GM19455 (cell line): Measurements from ENCODE around the gene CENPP.

Experiments used
- ATAC-seq: cut with Tn5 transposase; IDR thresholded peaks from one replicate; pipeline ENCODE4 v1.9.1; 2021; ENCODE audit not compliant: unreplicated experiment

CENPP gene

GRCh38 chr9:92312887-92313623, 12.7 kb upstream of the CENPP start:
- ATAC-seq = no peak

- no peak for ATAC-seq
These were observed 12.1 kb upstream of the CENPP start for GRCh38 chr9:92313624-92314012.

- no peak for ATAC-seq
These were observed 10.3 kb upstream of the CENPP start for GRCh38 chr9:92315456-92315855.

GRCh38 chr9:92324431-92324830, 1.3 kb upstream of the CENPP start:
- ATAC-seq = no peak

- ATAC-seq = peak; percentile 7
These were observed 874 bp upstream of the CENPP start for GRCh38 chr9:92324889-92325268.

- no peak for ATAC-seq
These were observed 293 bp downstream of the CENPP start for GRCh38 chr9:92325991-92326500.

- ATAC-seq = no peak
These were observed 1.6 kb downstream of the CENPP start for GRCh38 chr9:92327283-92327850.

- ATAC-seq = no peak
These were observed 2.5 kb downstream of the CENPP start for GRCh38 chr9:92328225-92328624.

GRCh38 chr9:92332577-92333281, 7.0 kb downstream of the CENPP start:
- no peak for ATAC-seq

- ATAC-seq = no peak
These were observed 7.5 kb downstream of the CENPP start for GRCh38 chr9:92333282-92333634.

- ATAC-seq = no peak
These were observed 15.8 kb downstream of the CENPP start for GRCh38 chr9:92341578-92341977.

- ATAC-seq = no peak
These were observed 17.2 kb downstream of the CENPP start for GRCh38 chr9:92342825-92343488.

- ATAC-seq = no peak
These were observed 19.8 kb downstream of the CENPP start for GRCh38 chr9:92345582-92345981.

GRCh38 chr9:92349771-92350739, 24.3 kb downstream of the CENPP start:
- no peak for ATAC-seq

- no peak for ATAC-seq
These were observed 25.0 kb downstream of the CENPP start for GRCh38 chr9:92350740-92351133.

GRCh38 chr9:92353051-92353450, 27.3 kb downstream of the CENPP start:
- no peak for ATAC-seq

- ATAC-seq = no peak
These were observed 33.7 kb downstream of the CENPP start for GRCh38 chr9:92359394-92359995.

GRCh38 chr9:92360083-92360482, 34.3 kb downstream of the CENPP start:
- ATAC-seq = no peak

GRCh38 chr9:92369075-92369474, 43.3 kb downstream of the CENPP start:
- no peak for ATAC-seq

GRCh38 chr9:92373167-92373566, 47.4 kb downstream of the CENPP start:
- no peak for ATAC-seq
